ENCODE data around the gene MESP1.

- TF ChIP-seq CTCF (IDR thresholded peaks at IDR 0.05; ENCODE audit: control extremely low read depth in 1 of 3, insufficient read depth in 1 of 3, low read depth in 1 of 3, low read length in 3 of 3) (no peak), SIN3A (conservative IDR thresholded peaks at IDR 0.05 in 1 of 2, IDR thresholded peaks at IDR 0.05 in 1 of 2; ENCODE audit: low read depth in 1 of 2, low read length in 2 of 2) (no peak), ZNF274 (IDR thresholded peaks at IDR 0.05; ENCODE audit: borderline replicate concordance, extremely low read depth, low read length) (no peak)
Measured at GRCh38 chr15:89781055-89781454, 30.0 kb upstream of the MESP1 start.
